Breast epithelium (tissue), 4 donors: ENCODE results near the gene ECM1. TPM values are rescaled to one million over a fixed set of nuclear protein-coding genes. Genes with fewer than 3 reads are reported as not detected.

Experiments
- DNase-seq, 2 donors: peaks; one replicate each; pipeline ENCODE4 v3.0.0-alpha.2; 2019; ENCODE audit warnings: low spot score in 2 of 2
- H3K27ac ChIP-seq, 2 donors: fragments of 200-600 bp; sonication (generic) in 1 of 2; one replicate each; pipeline ENCODE4 v1.5.1; 2016 to 2019; ENCODE audit warnings: mild to moderate bottlenecking in 1 of 2
- H3K27me3 ChIP-seq, 2 donors: fragments of 200-600 bp; sonication (generic) in 1 of 2; one replicate each; pipeline versions ENCODE4 v1.5.1 to v1.6.0; 2017 to 2019; ENCODE audit warnings: control low read depth in 1 of 2, mild to moderate bottlenecking in 1 of 2
- H3K36me3 ChIP-seq: fragments of 200-600 bp; one replicate; pipeline ENCODE4 v1.5.1; 2019
- H3K4me1 ChIP-seq, 2 donors: fragments of 200-600 bp; sonication (generic); one replicate each; pipeline ENCODE4 v1.5.1; 2016 to 2019; ENCODE audit warnings: control low read depth in 1 of 2
- H3K4me3 ChIP-seq, 3 donors: fragments of 200-600 bp; sonication (generic); 1 replicate in 2 of 3; 2 replicates in 1 of 3; pipeline ENCODE4 v1.5.1; 2016 to 2019; ENCODE audit warnings: mild to moderate bottlenecking in 3 of 3, moderate library complexity in 2 of 3
- H3K9me3 ChIP-seq, 2 donors: fragments of 200-600 bp; sonication (generic) in 1 of 2; one replicate each; pipeline ENCODE4 v1.5.1; 2016 to 2019; ENCODE audit warnings: control low read depth in 1 of 2
- CTCF ChIP-seq, 3 donors: fragments of 450-650 bp; IDR thresholded peaks; one replicate each; pipeline ENCODE4 v1.5.1; 2016 to 2017; ENCODE audit warnings: antibody characterized with exemption in 3 of 3, mild to moderate bottlenecking in 3 of 3, moderate library complexity in 3 of 3
- POLR2A ChIP-seq: fragments of 450-650 bp; IDR thresholded peaks from one replicate; pipeline ENCODE4 v1.6.1; 2016; ENCODE audit warnings: antibody characterized with exemption, mild to moderate bottlenecking, moderate library complexity
- POLR2AphosphoS5 ChIP-seq, 3 donors: sonication (generic); formaldehyde crosslinking; IDR thresholded peaks; one replicate each; pipeline ENCODE4 v1.6.1; 2017; ENCODE audit warnings: antibody characterized with exemption in 3 of 3
- intact Hi-C: fragments of 100-400 bp; cut with DNase I; formaldehyde crosslinking; loops from one replicate; pipeline ENCODE4 v1.15.1; 2023; ENCODE audit warnings: low total_unique reads
- total RNA-seq, 3 donors: library from RNA; depleted of rRNA; stranded (reverse); fragments of >200 nt; gene quantifications; one replicate each; pipeline ENCODE4 v1.1.0, GENCODE V29; 2016

Gene ECM1
- total RNA-seq, 3 donors from 2014 or later = 4.0 to 53.3 (median 10.2) TPM

- peak in 1 of 2 donors; percentile 63 for DNase-seq
- Histone ChIP-seq H3K9me3 (no peaks in the 10 kb centered on the region), H3K27me3 (no peaks in the 10 kb centered on the region), H3K4me3 (peak overlapping the region; percentile 62 to 88 (median 62)), H3K4me1 (peaks cover 12 to 20% of the 10 kb centered on the region in 2 donors), H3K36me3 (no peaks in the 10 kb centered on the region), H3K27ac (peak overlapping the region; percentile 84 to 97)
- intact Hi-C loops = no loop called here
- no peak for TF ChIP-seq POLR2AphosphoS5 (IDR thresholded peaks at IDR 0.05)
- TF ChIP-seq POLR2A = no peak
- TF ChIP-seq CTCF (IDR thresholded peaks at IDR 0.05) = no peak
Observed at GRCh38 chr1:150549496-150550221, 41.8 kb downstream of the ECM1 start.

- intact Hi-C loops = no loop called here
- Histone ChIP-seq H3K36me3 (no peaks in the 10 kb centered on the region), H3K4me3 (peak overlapping the region; percentile 62 to 88 (median 62)), H3K27ac (peak overlapping the region; percentile 84 to 97), H3K4me1 (peaks cover 12 to 20% of the 10 kb centered on the region in 2 donors), H3K27me3 (no peaks in the 10 kb centered on the region), H3K9me3 (no peaks in the 10 kb centered on the region)
- no peak for TF ChIP-seq CTCF (IDR thresholded peaks at IDR 0.05)
- no peak for TF ChIP-seq POLR2A
- no peak for DNase-seq
Observed at GRCh38 chr1:150550222-150551050, 42.5 kb downstream of the ECM1 start.

GRCh38 chr1:150551051-150551783 lies 43.3 kb downstream of the ECM1 start:
- DNase-seq = no peak
- peak overlapping the region; percentile 84 to 97 for H3K27ac ChIP-seq
- no peak for TF ChIP-seq POLR2AphosphoS5 (IDR thresholded peaks at IDR 0.05)
- TF ChIP-seq POLR2A = no peak
- TF ChIP-seq CTCF (IDR thresholded peaks at IDR 0.05) = no peak
- H3K4me3 ChIP-seq = peak overlapping the region in 2 of 3 donors; percentile 62 to 88
- no peaks in the 10 kb centered on the region for H3K27me3 ChIP-seq
- intact Hi-C loops = no loop called here
- no peaks in the 10 kb centered on the region for H3K36me3 ChIP-seq
- no peaks in the 10 kb centered on the region for H3K9me3 ChIP-seq
- peaks cover 12 to 20% of the 10 kb centered on the region in 2 donors for H3K4me1 ChIP-seq

- intact Hi-C loops = no loop called here
- Histone ChIP-seq H3K9me3 (no peaks in the 10 kb centered on the region), H3K4me1 (peaks cover 12 to 20% of the 10 kb centered on the region in 2 donors), H3K4me3 (peak overlapping the region in 1 of 3 donors; percentile 48), H3K36me3 (no peaks in the 10 kb centered on the region), H3K27ac (peak overlapping the region; percentile 84 to 97), H3K27me3 (no peaks in the 10 kb centered on the region)
- TF ChIP-seq POLR2AphosphoS5 (IDR thresholded peaks at IDR 0.05) (no peak), POLR2A (no peak), CTCF (IDR thresholded peaks at IDR 0.05) (no peak)
- no peak for DNase-seq
Observed at GRCh38 chr1:150551784-150552127, 43.8 kb downstream of the ECM1 start.
